M059J (cell line): ENCODE results near the gene GPSM1. TPM values are rescaled to one million over a fixed set of nuclear protein-coding genes. Genes with fewer than 3 reads are reported as not detected.

ENCODE experiments used
- DNase-seq: peaks from one replicate; pipeline ENCODE4 v3.0.0-alpha.2; 2012; ENCODE audit warnings: low read depth
- total RNA-seq: library from RNA; depleted of rRNA; stranded (reverse); fragments of >200 nt; shearing (Covaris generic); gene quantifications from 2 replicates; pipeline ENCODE4 v1.2.3, GENCODE V29; 2014

Gene GPSM1
- total RNA-seq, 1 experiment from 2014 or later = 12.5 TPM

DNA sequence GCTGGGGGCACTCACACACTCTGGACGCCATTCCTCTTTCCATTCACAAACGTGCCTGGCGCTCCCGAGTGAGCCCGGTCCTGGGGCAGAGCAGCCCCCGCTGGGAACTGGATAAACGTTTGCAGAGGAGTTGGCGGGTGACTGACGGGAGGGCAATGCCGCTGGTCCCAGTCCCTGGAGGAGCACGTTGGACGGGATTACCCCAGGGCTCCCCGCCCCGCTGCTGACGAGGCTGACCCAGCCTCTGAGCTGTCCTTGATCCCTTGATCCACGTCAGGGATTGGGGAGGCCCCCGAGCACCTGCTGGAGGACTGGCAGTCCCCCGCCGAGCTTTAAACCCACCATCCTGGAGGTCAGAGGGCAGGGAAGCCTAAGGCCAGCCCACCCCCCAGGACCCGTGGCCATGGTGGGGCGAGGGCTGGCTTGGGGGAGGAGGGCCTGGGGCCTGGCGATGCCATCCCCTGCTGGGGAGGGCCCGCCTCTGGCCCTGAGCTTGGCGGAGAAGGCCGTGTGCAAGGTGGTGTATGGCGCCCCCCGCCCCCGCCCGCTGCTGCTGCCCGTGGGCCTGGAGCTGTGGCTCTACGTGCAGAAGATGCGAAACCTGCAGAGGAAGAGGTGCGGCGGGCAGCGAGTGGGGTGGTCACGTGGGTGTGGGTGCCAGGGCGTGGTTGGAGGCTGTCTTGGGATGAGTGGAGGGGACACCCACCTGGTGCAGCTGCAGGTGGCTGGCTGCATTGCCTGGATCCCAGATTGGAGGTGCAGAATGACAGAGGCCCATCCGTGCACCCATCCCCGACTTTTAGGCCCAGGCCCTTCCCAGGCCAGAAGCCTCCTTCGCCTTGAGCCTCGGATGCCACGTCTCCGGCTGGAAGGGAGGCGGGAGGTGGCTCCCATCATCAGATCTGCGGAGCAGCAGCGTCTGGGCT lies 4.5 kb downstream of the GPSM1 start:
- no peak for DNase-seq

DNA sequence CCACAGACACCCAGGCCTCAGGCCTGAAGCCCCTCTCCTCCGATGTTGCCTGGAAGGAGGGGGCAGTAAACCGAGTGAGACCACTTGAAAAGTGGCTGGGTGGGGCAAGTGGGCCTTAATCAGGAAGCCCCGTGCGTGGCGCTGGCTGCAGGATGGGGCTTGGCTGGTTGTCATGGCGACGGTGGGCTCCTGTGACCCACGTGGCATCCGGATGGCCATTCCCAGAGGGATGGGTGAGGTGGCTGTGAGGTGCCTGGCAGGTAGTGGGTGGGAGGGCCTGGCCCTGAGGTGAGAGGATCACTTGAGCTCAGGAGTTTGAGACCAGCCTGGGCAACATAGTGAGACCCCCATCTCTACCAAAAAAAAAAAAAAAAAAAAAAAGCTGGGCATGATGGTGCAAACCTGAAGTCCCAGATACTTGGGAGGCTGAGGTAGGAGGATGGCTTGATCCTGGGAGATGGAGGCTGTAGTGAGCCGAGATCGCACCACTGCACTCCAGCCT lies 5.2 kb downstream of the GPSM1 start:
- DNase-seq = no peak

DNA sequence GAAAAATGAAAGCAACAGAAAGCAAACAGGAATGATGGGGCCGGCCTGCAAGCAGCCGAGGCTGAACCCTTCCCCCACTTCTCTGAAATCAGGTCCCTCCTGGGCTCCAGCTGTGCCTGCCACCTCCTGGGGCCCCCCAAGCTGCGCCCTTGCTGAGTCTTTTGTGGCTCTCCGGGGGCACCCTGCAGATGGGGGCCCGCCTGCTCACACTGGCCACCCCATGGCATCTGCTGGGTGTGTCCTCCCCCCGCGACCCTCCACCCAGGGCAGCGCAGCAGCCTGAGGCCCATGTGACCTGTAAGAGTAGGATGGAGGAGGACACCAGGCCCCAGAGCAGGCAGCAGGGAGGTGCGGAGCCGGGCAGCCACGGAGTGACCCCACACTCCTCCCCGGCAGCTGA lies 5.7 kb downstream of the GPSM1 start:
- DNase-seq = no peak

DNA sequence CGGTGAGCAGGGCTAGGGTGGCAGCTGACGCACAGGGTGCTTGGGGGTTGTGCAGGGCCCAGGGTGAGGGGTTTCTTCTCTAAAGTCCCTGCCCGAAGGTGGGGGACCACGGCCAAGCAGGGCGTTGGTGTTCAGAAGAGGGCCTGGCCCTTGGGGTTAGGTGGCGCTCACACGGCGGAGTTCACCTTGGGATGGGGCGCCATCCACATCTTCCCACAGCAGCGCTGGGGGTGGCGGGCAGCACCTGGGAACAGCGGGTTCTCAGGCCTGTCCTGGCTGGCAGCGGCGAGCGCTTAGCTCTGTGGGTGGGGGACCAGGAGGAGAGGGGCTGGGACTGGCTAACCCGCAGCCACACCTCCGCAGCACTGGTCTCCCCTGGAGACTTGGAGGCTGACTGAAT lies 6.1 kb downstream of the GPSM1 start:
- no peak for DNase-seq

GRCh38 chr9:136334541-136334940 lies 7.2 kb downstream of the GPSM1 start:
- DNase-seq = no peak

DNA sequence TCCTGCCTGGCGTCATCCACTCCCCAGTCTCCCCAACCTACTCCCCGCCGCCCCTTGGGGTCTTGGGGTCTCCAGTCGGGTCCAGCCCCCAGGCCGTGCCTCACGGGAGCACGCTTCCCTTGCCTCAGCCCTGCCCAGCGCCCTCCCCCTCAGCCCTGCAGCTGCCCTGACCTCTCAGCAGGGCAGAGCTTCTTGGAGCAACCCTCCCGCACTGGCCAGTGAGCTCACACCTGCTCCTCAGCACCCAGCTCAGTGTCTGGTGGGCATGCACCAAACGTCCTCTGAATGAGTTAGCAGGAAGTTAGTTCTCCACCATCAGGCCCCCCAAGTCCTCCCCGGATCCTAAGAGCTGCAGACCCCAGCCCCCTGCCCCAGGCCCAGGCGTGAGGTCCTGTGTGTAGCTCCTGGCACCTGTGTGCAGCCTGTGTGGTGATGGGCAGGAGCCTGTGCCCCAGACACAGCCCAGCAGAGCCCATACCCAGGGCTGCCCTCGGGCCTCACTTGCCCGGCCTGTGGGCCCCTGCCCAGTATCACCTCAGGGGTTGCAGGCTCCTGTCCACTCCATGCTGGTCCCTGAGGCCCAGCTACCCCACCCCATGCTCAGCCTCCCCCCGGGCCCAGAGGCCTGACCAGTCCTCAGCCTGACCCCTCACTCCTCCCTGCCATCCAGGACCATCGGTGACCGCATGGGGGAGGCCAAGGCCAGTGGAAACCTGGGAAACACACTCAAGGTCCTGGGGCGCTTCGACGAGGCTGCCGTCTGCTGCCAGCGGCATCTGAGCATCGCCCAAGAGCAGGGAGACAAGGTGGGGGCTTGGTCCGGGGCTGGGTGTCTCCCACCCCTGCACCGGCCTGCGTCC lies 8.2 kb downstream of the GPSM1 start:
- DNase-seq = no peak

- no peak for DNase-seq
Measured at GRCh38 chr9:136336156-136336870, 9.0 kb downstream of the GPSM1 start.

DNA sequence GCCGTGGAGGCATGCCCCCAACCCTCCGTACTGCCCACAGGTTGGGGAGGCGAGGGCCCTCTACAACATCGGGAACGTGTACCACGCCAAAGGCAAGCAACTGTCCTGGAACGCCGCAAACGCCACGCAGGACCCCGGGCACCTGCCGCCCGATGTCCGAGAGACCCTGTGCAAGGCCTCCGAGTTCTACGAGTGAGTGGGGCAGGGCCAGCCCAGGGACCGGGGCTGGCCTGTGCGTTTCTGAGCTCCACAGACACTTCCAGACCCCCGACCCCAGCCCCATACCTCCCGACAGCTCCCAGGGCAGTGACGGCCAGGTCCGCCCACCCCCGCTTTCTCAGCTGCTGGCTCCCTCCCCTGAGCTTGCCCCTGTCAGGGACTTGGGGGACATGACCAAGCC lies 9.5 kb downstream of the GPSM1 start:
- no peak for DNase-seq

DNA sequence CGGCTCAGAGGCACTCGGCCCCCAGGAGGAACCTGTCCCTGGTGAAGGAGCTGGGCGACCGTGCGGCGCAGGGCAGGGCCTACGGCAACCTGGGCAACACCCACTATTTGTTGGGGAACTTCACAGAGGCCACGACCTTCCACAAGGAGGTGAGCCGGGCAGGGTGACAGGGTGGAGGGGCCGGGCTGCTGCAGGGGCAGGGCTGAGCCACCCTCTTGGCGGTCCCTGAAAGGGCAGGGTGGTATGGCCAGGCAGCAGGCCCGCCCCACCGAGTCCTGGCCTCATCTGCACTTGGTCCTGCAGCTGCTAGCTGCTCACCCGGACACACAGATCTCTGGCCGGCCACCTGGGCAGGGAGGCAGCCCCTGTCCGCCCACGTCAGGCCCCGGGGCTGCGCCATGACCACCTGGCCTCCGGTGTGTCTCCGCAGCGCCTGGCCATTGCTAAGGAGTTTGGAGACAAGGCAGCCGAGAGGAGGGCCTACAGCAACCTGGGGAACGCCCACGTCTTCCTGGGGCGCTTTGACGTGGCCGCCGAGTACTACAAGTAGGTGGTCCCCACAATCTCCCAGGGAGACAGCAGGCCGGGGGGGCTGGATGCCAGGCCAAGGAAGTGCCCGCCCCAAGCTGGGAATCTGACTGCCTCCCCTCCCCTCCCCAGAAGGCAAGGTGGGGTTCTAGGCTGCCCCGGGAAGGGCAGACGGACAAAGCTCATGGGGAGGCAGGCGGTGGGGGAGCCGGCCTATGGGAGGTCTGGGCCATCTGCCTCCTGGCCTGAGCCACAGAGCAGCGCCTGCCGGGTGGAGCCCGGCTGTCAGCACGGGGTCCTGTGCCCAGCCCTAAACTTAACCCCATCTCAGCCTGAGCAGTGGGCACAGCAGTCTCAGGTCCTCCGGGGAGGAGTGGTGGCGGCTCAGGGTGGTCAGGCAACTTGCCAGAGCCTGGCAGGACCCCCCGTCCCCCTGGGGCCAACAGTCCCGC lies 10.4 kb downstream of the GPSM1 start:
- no peak for DNase-seq

DNA sequence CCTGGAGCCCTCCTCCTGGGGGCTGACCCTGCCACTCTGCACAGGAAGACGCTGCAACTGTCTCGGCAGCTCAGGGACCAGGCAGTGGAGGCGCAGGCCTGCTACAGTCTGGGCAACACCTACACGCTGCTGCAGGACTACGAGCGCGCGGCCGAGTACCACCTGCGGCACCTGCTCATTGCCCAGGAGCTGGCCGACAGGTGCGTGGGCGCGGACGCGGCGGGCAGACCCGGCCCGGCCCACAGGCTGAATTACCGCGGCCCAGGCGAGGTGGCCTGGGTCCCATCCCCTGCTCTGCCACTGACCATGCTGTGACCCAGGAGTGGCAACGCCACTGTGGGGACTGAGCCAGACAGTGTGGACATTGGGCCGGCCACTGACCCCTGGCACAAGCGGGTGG lies 11.2 kb downstream of the GPSM1 start:
- no peak for DNase-seq

DNA sequence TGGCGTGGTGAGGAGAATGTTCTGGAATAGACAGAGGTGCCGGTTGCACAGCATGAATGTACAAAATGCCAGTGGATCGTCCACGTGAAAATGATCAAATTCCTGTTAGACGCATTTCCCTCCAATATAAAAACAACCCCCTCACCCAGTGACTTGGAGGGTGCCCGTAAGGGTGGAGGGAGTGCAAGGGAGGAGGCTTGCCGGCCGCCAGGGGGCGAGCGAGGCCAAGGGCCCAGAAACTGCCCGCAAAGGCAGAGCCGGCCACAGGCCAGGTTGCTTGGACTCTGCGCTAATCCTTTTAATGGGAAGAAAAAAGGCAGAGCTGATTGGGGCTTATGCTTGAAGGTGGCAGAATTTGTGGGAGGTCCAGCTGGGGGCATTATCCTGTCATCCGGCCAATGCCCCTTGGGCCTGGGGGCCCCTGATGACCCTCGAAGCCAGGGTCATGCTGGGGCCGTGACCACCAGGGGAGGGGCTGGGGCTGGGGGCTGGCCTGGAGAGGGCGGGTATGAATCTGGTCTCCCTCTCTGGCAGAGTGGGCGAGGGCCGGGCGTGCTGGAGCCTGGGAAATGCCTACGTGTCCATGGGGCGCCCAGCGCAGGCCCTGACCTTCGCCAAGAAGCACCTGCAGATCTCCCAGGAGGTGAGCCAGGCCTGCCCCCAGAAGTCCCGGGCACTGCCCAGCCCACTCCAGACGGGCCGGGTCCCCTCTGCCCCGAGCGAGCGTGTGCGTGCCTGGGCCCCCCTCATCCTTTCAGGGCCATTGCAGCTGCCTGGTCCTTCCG lies 12.0 kb downstream of the GPSM1 start:
- DNase-seq = peak; percentile 25

GRCh38 chr9:136339958-136340310 lies 12.6 kb downstream of the GPSM1 start:
- no peak for DNase-seq

- DNase-seq = no peak
Measured at GRCh38 chr9:136340356-136341041, 13.2 kb downstream of the GPSM1 start.

- no peak for DNase-seq
Measured at GRCh38 chr9:136341042-136341655, 13.8 kb downstream of the GPSM1 start.

GRCh38 chr9:136341769-136342168 lies 14.4 kb downstream of the GPSM1 start:
- DNase-seq = no peak

DNA sequence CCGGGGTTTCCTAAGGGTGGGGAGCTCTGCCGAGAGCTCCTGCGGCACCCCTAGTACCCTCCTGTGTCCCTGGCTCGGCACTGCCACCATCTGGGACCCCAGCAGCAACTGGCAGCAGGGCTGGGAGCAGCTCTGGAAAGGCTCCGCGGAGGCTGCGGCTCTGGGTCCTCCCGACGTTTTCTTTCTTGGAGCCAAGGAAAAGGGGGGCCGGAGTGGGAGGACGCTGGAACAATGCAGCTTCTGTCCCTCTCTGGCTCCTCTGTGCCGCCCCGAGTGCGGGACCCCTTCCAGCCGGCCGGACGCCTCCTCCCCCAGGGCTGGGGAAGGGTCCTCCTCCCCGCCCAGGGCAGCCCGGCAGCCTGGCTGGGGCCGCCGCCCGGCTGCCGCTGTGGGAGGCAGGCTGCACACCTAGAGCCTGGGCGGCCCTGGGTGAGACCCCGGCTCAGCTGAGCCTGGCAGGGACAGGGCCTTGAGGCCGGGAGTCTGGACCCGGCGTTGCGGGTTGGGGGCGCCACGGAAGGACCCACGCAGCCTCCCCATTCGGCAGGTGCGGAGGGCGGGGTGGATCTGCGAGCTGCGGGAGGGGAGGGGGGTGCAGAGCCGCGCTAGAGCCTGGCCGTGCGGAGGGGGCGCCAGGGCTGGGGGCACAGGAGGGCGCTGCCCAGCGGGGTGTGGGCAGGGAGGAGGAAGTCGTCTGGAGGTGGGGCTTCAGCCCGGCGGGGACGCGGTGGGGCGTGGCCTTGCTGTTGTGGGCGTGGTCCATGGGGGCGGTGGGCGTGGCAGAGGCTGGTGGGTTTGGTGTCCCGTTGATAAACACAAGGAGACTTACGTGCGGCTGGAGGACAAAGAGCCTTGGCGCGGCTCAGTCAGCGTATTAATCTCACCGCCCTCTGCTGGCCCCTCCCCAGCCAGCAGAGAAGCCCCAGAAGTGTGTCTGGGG lies 15.1 kb downstream of the GPSM1 start:
- no peak for DNase-seq

GRCh38 chr9:136343121-136343883 lies 16.0 kb downstream of the GPSM1 start:
- DNase-seq = no peak
